Osteocyte (in vitro differentiated cells): ENCODE data around the gene ARID5A. TPM values are rescaled to one million over a fixed set of nuclear protein-coding genes. Genes with fewer than 3 reads are reported as not detected.

Experiments used
- DNase-seq: peaks from one replicate; pipeline ENCODE4 v3.0.0; 2021; ENCODE audit warnings: mixed read lengths; ENCODE audit not compliant: unreplicated experiment; ENCODE audit errors: extremely low spot score
- H3K27ac Mint-ChIP-seq: one replicate; pipeline ENCODE4 v1.8.0; 2021; ENCODE audit warnings: mild to moderate bottlenecking, mixed read lengths; ENCODE audit not compliant: unreplicated experiment
- H3K27me3 Mint-ChIP-seq: one replicate; pipeline ENCODE4 v1.8.0; 2021; ENCODE audit warnings: mixed read lengths; ENCODE audit not compliant: unreplicated experiment
- H3K36me3 Mint-ChIP-seq: one replicate; pipeline ENCODE4 v1.8.0; 2021; ENCODE audit warnings: mixed read lengths; ENCODE audit not compliant: unreplicated experiment
- H3K4me1 Mint-ChIP-seq: one replicate; pipeline ENCODE4 v1.8.0; 2021; ENCODE audit warnings: mixed read lengths; ENCODE audit not compliant: unreplicated experiment
- H3K4me3 Mint-ChIP-seq: one replicate; pipeline ENCODE4 v1.8.0; 2021; ENCODE audit warnings: mild to moderate bottlenecking, moderate library complexity, mixed read lengths; ENCODE audit not compliant: unreplicated experiment
- H3K9me3 Mint-ChIP-seq: one replicate; pipeline ENCODE4 v1.8.0; 2021; ENCODE audit warnings: mixed read lengths; ENCODE audit not compliant: unreplicated experiment
- CTCF ChIP-seq: fragments of 200-600 bp; sonication (generic); IDR thresholded peaks from 2 replicates; pipeline ENCODE4 v1.5.0; 2021; ENCODE audit warnings: antibody characterized with exemption, mild to moderate bottlenecking, moderate library complexity
- total RNA-seq: library from RNA; stranded (reverse); gene quantifications from 2 replicates; pipeline ENCODE4 v1.2.1, GENCODE V29; 2021

ARID5A gene
- total RNA-seq, 1 donor from 2014 or later, result 25.9 TPM

- TF ChIP-seq CTCF, result no peak
- peaks cover 42% of the 10 kb centered on the region for H3K4me1 Mint-ChIP-seq
- peak; percentile 69 for DNase-seq
- no peaks in the 10 kb centered on the region for H3K27me3 Mint-ChIP-seq
- H3K4me3 Mint-ChIP-seq, result no peak overlapping the region
- peak overlapping the region; percentile 51 for H3K27ac Mint-ChIP-seq
- H3K9me3 Mint-ChIP-seq, result no peaks in the 10 kb centered on the region
- peaks cover 17% of the 10 kb centered on the region for H3K36me3 Mint-ChIP-seq
Observed at GRCh38 chr2:96541398-96542152, 5.0 kb downstream of the ARID5A start.

- Mint-ChIP-seq H3K27me3 (no peaks in the 10 kb centered on the region), H3K4me3 (no peak overlapping the region), H3K27ac (no peak overlapping the region), H3K4me1 (peaks cover 48% of the 10 kb centered on the region), H3K36me3 (peaks cover 21% of the 10 kb centered on the region), H3K9me3 (no peaks in the 10 kb centered on the region)
- no peak for TF ChIP-seq CTCF
- DNase-seq, result no peak
Observed at GRCh38 chr2:96542357-96542977, 5.9 kb downstream of the ARID5A start.

DNA sequence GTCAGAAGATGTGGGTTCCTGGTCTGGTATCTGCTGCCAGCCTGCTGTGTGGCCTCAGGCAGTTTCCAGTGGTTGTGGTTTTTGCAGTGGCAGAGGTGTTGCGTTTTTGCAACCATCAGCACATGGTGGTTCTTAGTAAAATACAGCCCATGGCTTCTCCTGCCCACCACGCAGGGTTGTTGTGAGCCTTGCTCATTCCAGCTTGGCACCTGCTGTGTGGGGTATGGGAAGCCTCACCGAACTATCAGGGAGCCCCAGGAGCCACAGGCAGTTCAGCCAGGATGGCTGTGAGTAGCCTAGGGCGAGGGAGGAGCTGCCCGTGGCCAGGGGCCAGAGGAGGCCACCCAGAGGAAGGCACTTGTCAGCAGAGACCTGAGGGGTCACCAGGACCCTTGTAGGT is 9.8 kb downstream of the ARID5A start:
- DNase-seq, result no peak
- TF ChIP-seq CTCF, result no peak
- H3K27me3 Mint-ChIP-seq, result no peaks in the 10 kb centered on the region
- no peak overlapping the region for H3K27ac Mint-ChIP-seq
- H3K36me3 Mint-ChIP-seq, result peaks cover 30% of the 10 kb centered on the region
- H3K4me3 Mint-ChIP-seq, result no peak overlapping the region
- H3K9me3 Mint-ChIP-seq, result no peaks in the 10 kb centered on the region
- H3K4me1 Mint-ChIP-seq, result peaks cover 26% of the 10 kb centered on the region

- H3K36me3 Mint-ChIP-seq, result peaks cover 30% of the 10 kb centered on the region
- H3K27me3 Mint-ChIP-seq, result no peaks in the 10 kb centered on the region
- H3K4me1 Mint-ChIP-seq, result peaks cover 21% of the 10 kb centered on the region
- no peak for DNase-seq
- TF ChIP-seq CTCF, result no peak
- no peaks in the 10 kb centered on the region for H3K9me3 Mint-ChIP-seq
- no peak overlapping the region for H3K4me3 Mint-ChIP-seq
- H3K27ac Mint-ChIP-seq, result no peak overlapping the region
Observed at GRCh38 chr2:96546797-96547196, 10.2 kb downstream of the ARID5A start.

GRCh38 chr2:96547203-96547641 is 10.7 kb downstream of the ARID5A start:
- H3K27ac Mint-ChIP-seq, result peak overlapping the region; percentile 36
- H3K36me3 Mint-ChIP-seq, result peaks cover 30% of the 10 kb centered on the region
- no peak for DNase-seq
- H3K4me1 Mint-ChIP-seq, result peaks cover 19% of the 10 kb centered on the region
- H3K9me3 Mint-ChIP-seq, result no peaks in the 10 kb centered on the region
- no peaks in the 10 kb centered on the region for H3K27me3 Mint-ChIP-seq
- H3K4me3 Mint-ChIP-seq, result no peak overlapping the region
- no peak for TF ChIP-seq CTCF
